DOHH2 (cell line): Measurements from ENCODE around the gene LRPPRC.

ENCODE experiments used
- H3F3A ChIP-seq: fragments of 200-600 bp; sonication (generic), shearing (Covaris generic); 2 replicates; pipeline ENCODE4 v1.6.0; 2016; ENCODE audit warnings: antibody characterized with exemption, mild to moderate bottlenecking; ENCODE audit not compliant: control insufficient read depth, insufficient read depth
- H3K27ac ChIP-seq: fragments of 200-600 bp; sonication (generic); 2 replicates; pipeline ENCODE4 v1.5.1; 2014; ENCODE audit warnings: low read depth, mild to moderate bottlenecking, low read length, moderate library complexity
- H3K27me3 ChIP-seq: fragments of 200-600 bp; sonication (generic); 2 replicates; pipeline ENCODE4 v1.6.1; 2014; ENCODE audit warnings: mild to moderate bottlenecking, low read length, mixed read lengths; ENCODE audit not compliant: control insufficient read depth
- H3K36me3 ChIP-seq: fragments of 200-600 bp; sonication (generic); 2 replicates; pipeline ENCODE4 v1.6.1; 2014; ENCODE audit warnings: mild to moderate bottlenecking, low read length, moderate library complexity, mixed read lengths; ENCODE audit not compliant: control insufficient read depth
- H3K4me1 ChIP-seq: fragments of 200-600 bp; sonication (generic); 2 replicates; pipeline ENCODE4 v1.6.1; 2014; ENCODE audit warnings: mild to moderate bottlenecking, low read length, mixed read lengths; ENCODE audit not compliant: control insufficient read depth
- H3K4me2 ChIP-seq: fragments of 200-600 bp; sonication (generic); 2 replicates; pipeline ENCODE4 v1.6.0; 2014; ENCODE audit warnings: mild to moderate bottlenecking, low read length, moderate library complexity
- H3K4me3 ChIP-seq: fragments of 200-600 bp; sonication (generic); 2 replicates; pipeline ENCODE4 v1.5.1; 2014; ENCODE audit warnings: mild to moderate bottlenecking, low read length, mixed read lengths
- H3K79me2 ChIP-seq: fragments of 200-600 bp; sonication (generic); 2 replicates; pipeline ENCODE4 v1.6.1; 2014; ENCODE audit warnings: mild to moderate bottlenecking, low read length, mixed read lengths; ENCODE audit not compliant: control insufficient read depth
- H3K9me2 ChIP-seq: fragments of 200-600 bp; sonication (generic); replicated peaks from 2 replicates; pipeline ENCODE4 v1.6.1; 2014; ENCODE audit warnings: mild to moderate bottlenecking, low read length, mixed read lengths; ENCODE audit not compliant: control insufficient read depth
- H3K9me3 ChIP-seq: fragments of 200-600 bp; sonication (generic); 2 replicates; pipeline ENCODE4 v1.6.1; 2014; ENCODE audit warnings: antibody characterized with exemption, low read length, mixed read lengths; ENCODE audit not compliant: control insufficient read depth, insufficient read depth
- H4K20me1 ChIP-seq: fragments of 200-600 bp; sonication (generic); 2 replicates; pipeline ENCODE4 v1.6.0; 2014; ENCODE audit warnings: low read depth, mild to moderate bottlenecking, antibody characterized with exemption, low read length, moderate library complexity; ENCODE audit not compliant: control insufficient read depth, insufficient read depth
- EZH2phosphoT487 ChIP-seq: fragments of 200-600 bp; sonication (generic); IDR thresholded peaks from 2 replicates; pipeline ENCODE4 v1.6.1; 2017; ENCODE audit warnings: borderline replicate concordance, mild to moderate bottlenecking, antibody characterized with exemption, low read length, moderate library complexity, mixed read lengths
- TF ChIP-seq, protein P1 (sequence below): fragments of 200-600 bp; sonication (generic); IDR thresholded peaks from one replicate; pipeline ENCODE4 v1.5.1; 2014; ENCODE audit warnings: antibody characterized with exemption, mild to moderate bottlenecking, low read depth, low read length; ENCODE audit not compliant: poor library complexity, severe bottlenecking

LRPPRC gene

DNA sequence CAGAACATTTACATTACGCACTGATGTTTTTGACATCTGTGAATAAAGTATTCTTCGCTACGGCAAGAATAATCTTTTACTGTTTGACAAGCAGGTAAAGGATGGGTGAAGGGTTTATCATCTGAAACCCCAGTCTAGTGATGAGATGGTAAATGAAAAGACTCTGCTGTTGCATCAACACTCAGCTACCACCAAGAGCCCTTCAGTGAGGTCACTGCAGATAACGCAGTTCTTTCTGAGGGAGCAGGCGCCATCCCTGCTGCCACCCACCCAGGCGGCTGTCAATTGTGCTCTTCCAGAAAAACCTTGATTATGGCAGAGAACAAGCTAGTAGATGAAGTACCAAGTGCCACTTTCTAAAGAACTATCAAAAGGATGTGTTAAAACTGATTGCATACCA lies 98.3 kb downstream of the LRPPRC start:
- Histone ChIP-seq H3F3A (peaks cover 8% of the 10 kb centered on the region), H3K36me3 (peaks cover 98% of the 10 kb centered on the region), H3K4me1 (no peaks in the 10 kb centered on the region), H3K27me3 (no peaks in the 10 kb centered on the region), H3K27ac (no peak overlapping the region), H3K79me2 (no peaks in the 10 kb centered on the region), H3K9me3 (no peaks in the 10 kb centered on the region), H4K20me1 (no peaks in the 10 kb centered on the region; the same call in 1 of the 2 replicates), H3K4me3 (no peak overlapping the region), H3K9me2 (no peaks in the 10 kb centered on the region), H3K4me2 (no peak overlapping the region)
- TF ChIP-seq, protein P1, sequence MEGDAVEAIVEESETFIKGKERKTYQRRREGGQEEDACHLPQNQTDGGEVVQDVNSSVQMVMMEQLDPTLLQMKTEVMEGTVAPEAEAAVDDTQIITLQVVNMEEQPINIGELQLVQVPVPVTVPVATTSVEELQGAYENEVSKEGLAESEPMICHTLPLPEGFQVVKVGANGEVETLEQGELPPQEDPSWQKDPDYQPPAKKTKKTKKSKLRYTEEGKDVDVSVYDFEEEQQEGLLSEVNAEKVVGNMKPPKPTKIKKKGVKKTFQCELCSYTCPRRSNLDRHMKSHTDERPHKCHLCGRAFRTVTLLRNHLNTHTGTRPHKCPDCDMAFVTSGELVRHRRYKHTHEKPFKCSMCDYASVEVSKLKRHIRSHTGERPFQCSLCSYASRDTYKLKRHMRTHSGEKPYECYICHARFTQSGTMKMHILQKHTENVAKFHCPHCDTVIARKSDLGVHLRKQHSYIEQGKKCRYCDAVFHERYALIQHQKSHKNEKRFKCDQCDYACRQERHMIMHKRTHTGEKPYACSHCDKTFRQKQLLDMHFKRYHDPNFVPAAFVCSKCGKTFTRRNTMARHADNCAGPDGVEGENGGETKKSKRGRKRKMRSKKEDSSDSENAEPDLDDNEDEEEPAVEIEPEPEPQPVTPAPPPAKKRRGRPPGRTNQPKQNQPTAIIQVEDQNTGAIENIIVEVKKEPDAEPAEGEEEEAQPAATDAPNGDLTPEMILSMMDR, result no peak
- TF ChIP-seq EZH2phosphoT487, result no peak

DNA sequence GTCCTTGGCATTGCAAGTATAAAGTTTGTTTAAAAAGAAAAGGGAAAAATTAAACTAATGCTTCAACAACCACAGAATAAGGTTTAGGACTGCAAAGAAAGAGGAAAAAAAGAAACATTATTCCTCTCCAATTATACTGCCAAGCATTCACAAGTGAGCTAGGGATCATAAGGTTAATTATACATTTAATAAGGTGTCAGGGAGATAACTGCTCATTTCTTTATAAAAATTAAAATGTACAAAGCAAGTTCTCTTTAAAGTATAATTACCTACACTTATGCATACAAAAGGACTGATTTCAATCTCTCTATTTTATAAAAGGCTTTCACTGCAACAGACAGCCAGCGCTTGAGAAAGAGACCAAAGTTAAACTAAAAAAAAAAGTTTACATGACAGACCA lies 98.9 kb downstream of the LRPPRC start:
- Histone ChIP-seq H3K4me1 (no peaks in the 10 kb centered on the region), H3K4me2 (no peak overlapping the region), H3K27ac (no peak overlapping the region), H3K36me3 (peaks cover 99% of the 10 kb centered on the region), H3K9me3 (no peaks in the 10 kb centered on the region), H4K20me1 (no peaks in the 10 kb centered on the region; the same call in 1 of the 2 replicates), H3K9me2 (no peaks in the 10 kb centered on the region), H3K27me3 (no peaks in the 10 kb centered on the region), H3F3A (peaks cover 8% of the 10 kb centered on the region), H3K4me3 (no peak overlapping the region), H3K79me2 (no peaks in the 10 kb centered on the region)
- TF ChIP-seq, protein P1, result no peak

DNA sequence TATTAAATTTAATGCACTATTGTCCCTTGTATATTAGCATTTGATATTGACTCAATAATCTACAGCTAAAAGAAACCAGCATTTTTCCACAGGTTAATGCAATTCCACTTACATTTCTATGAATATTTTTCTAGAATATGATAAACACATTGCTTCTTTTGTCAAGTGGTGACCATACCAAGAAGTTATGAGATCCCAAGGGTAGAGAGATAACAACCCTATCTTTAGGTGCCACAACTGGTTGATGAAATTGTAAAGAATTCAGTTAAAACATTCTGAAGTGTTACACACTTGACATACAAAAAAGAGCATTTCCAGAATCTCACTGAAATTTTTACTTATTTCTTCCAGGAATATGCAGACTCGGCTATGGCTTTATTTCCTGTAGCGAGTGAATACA lies 101.0 kb downstream of the LRPPRC start:
- Histone ChIP-seq H3K4me3 (no peak overlapping the region), H3K9me2 (no peaks in the 10 kb centered on the region), H4K20me1 (no peaks in the 10 kb centered on the region; the same call in 1 of the 2 replicates), H3K27ac (no peak overlapping the region), H3K79me2 (no peaks in the 10 kb centered on the region), H3K27me3 (no peaks in the 10 kb centered on the region), H3K4me2 (no peak overlapping the region), H3K36me3 (peaks cover 96% of the 10 kb centered on the region), H3K4me1 (no peaks in the 10 kb centered on the region), H3F3A (peaks cover 8% of the 10 kb centered on the region), H3K9me3 (no peaks in the 10 kb centered on the region)
- TF ChIP-seq, protein P1, result no peak
- no peak for TF ChIP-seq EZH2phosphoT487

DNA sequence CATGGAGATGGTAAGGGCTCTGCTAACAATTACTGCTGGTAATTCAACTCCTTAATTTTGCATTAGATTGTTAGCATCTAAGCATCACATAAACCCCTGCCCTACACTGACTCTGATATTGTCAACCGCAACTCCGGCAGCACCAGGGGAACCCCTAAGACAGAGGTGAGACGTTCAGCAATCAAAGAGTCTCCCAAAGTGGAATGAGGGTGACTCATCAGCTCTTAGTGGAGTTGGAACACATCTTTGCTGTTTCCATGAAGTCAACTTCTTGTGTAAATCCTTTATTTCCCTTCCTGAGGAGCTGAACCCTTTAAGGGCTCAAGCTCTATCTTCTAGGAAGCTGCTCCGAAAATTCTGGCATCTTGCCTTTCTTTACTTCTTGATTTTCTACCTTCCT lies 104.9 kb downstream of the LRPPRC start:
- H3K27ac ChIP-seq, result no peak overlapping the region
- TF ChIP-seq, protein P1, result no peak
- no peak for TF ChIP-seq EZH2phosphoT487
- H3K79me2 ChIP-seq, result no peaks in the 10 kb centered on the region
- peaks cover 86% of the 10 kb centered on the region for H3K36me3 ChIP-seq
- no peaks in the 10 kb centered on the region for H3K9me2 ChIP-seq
- no peaks in the 10 kb centered on the region for H3K27me3 ChIP-seq
- H3K4me3 ChIP-seq, result no peak overlapping the region
- no peaks in the 10 kb centered on the region for H3K4me1 ChIP-seq
- no peaks in the 10 kb centered on the region for H3K9me3 ChIP-seq
- H3K4me2 ChIP-seq, result no peak overlapping the region
- H4K20me1 ChIP-seq, result no peaks in the 10 kb centered on the region; the same call in 1 of the 2 replicates
- peaks cover 7% of the 10 kb centered on the region for H3F3A ChIP-seq
